WTC11 (cell line): ENCODE measurements around the gene GYS2. TPM values are rescaled to one million over a fixed set of nuclear protein-coding genes. Genes with fewer than 3 reads are reported as not detected.

Experiments
- ATAC-seq: fragments of 200-7000 bp; cut with Tn5 transposase; 2 replicates; pipeline ENCODE4 v1.10.0; 2021; ENCODE audit warnings: mild to moderate bottlenecking, moderate library complexity
- CTCF ChIA-PET: fragments of 300-600 bp; sonication (Branson Sonifier 250); formaldehyde crosslinking; loops from one replicate; lab custom pipeline; 2021; ENCODE audit warnings: antibody characterized with exemption; lab: Charles Lee
- POLR2A ChIA-PET: fragments of 350-600 bp; sonication (Branson Sonifier 250); formaldehyde crosslinking; loops from one replicate; lab custom pipeline; 2021; ENCODE audit warnings: antibody characterized with exemption; lab: Charles Lee
- DNase-seq: peaks from one replicate; pipeline ENCODE4 v3.0.0; 2021; ENCODE audit warnings: low spot score
- H3K27ac Mint-ChIP-seq: 2 replicates; pipeline ENCODE4 v1.8.0; 2021; ENCODE audit warnings: mixed read lengths
- H3K27me3 Mint-ChIP-seq: 2 replicates; pipeline ENCODE4 v1.8.0; 2021; ENCODE audit warnings: low read depth, mild to moderate bottlenecking, moderate library complexity, mixed read lengths
- H3K36me3 Mint-ChIP-seq: 2 replicates; pipeline ENCODE4 v1.8.0; 2021; ENCODE audit warnings: mixed read lengths
- H3K4me1 Mint-ChIP-seq: 2 replicates; pipeline ENCODE4 v1.8.0; 2022; ENCODE audit warnings: mixed read lengths
- H3K4me3 Mint-ChIP-seq: 2 replicates; pipeline ENCODE4 v1.8.0; 2021; ENCODE audit warnings: mild to moderate bottlenecking, moderate library complexity, mixed read lengths
- H3K9me3 Mint-ChIP-seq: 2 replicates; pipeline ENCODE4 v1.8.0; 2021; ENCODE audit warnings: mixed read lengths
- CREM ChIP-seq: sonication (generic); formaldehyde crosslinking; IDR thresholded peaks from 2 replicates; pipeline ENCODE4 v1.8.1; 2022; ENCODE audit warnings: mild to moderate bottlenecking, missing genetic modification reagents, moderate library complexity
- FOXK1 ChIP-seq: sonication (generic); formaldehyde crosslinking; IDR thresholded peaks from 2 replicates; pipeline ENCODE4 v1.8.0; 2022; ENCODE audit warnings: mild to moderate bottlenecking, moderate library complexity, missing genetic modification reagents
- FOXP1 ChIP-seq: sonication (generic); formaldehyde crosslinking; IDR thresholded peaks from 2 replicates; pipeline ENCODE4 v1.8.0; 2022; ENCODE audit warnings: missing genetic modification reagents, mild to moderate bottlenecking, moderate library complexity, borderline replicate concordance
- GABPB1 ChIP-seq: sonication (generic); formaldehyde crosslinking; IDR thresholded peaks from 2 replicates; pipeline ENCODE4 v1.8.1; 2023; ENCODE audit warnings: mild to moderate bottlenecking, missing genetic modification reagents
- IRF2 ChIP-seq: sonication (generic); formaldehyde crosslinking; IDR thresholded peaks from 2 replicates; pipeline ENCODE4 v1.8.0; 2022; ENCODE audit warnings: low read depth, missing genetic modification reagents, borderline replicate concordance
- JAZF1 ChIP-seq: fragments of 250-450 bp; sonication (Bioruptor Pico); IDR thresholded peaks from 2 replicates; pipeline ENCODE4 v1.9.0; 2021; ENCODE audit warnings: moderate library complexity, mild to moderate bottlenecking, inconsistent platforms
- MAX ChIP-seq: sonication (generic); formaldehyde crosslinking; IDR thresholded peaks from 2 replicates; pipeline ENCODE4 v1.8.0; 2022; ENCODE audit warnings: mild to moderate bottlenecking, missing genetic modification reagents
- NFATC4 ChIP-seq: fragments of 250-450 bp; sonication (Bioruptor Pico); IDR thresholded peaks from 2 replicates; pipeline ENCODE4 v1.9.0; 2021; ENCODE audit warnings: mild to moderate bottlenecking
- NFYB ChIP-seq: sonication (generic); formaldehyde crosslinking; conservative IDR thresholded peaks from 2 replicates; pipeline ENCODE4 v1.8.0; 2022; ENCODE audit warnings: low read depth, missing genetic modification reagents
- NR2C2 ChIP-seq: sonication (generic); formaldehyde crosslinking; IDR thresholded peaks from 2 replicates; pipeline ENCODE4 v1.8.0; 2022; ENCODE audit warnings: mild to moderate bottlenecking, missing genetic modification reagents
- OVOL2 ChIP-seq: fragments of 250-450 bp; sonication (Bioruptor Pico); IDR thresholded peaks from 2 replicates; pipeline ENCODE4 v1.9.0; 2021; ENCODE audit warnings: mild to moderate bottlenecking, borderline replicate concordance
- PRRX2 ChIP-seq: fragments of 250-450 bp; sonication (Bioruptor Pico); IDR thresholded peaks from 2 replicates; pipeline ENCODE4 v1.8.0; 2021; ENCODE audit warnings: mild to moderate bottlenecking
- RELA ChIP-seq: sonication (generic); formaldehyde crosslinking; IDR thresholded peaks from 2 replicates; pipeline ENCODE4 v1.8.1; 2022; ENCODE audit warnings: missing genetic modification reagents, mild to moderate bottlenecking, borderline replicate concordance
- SMAD4 ChIP-seq: sonication (generic); formaldehyde crosslinking; IDR thresholded peaks from 2 replicates; pipeline ENCODE4 v1.8.0; 2022; ENCODE audit warnings: mild to moderate bottlenecking, missing genetic modification reagents
- TEAD1 ChIP-seq: sonication (generic); formaldehyde crosslinking; IDR thresholded peaks from 2 replicates; pipeline ENCODE4 v1.8.0; 2022; ENCODE audit warnings: mild to moderate bottlenecking, missing genetic modification reagents
- ZMAT4 ChIP-seq: fragments of 250-450 bp; sonication (Bioruptor Pico); IDR thresholded peaks from 2 replicates; pipeline ENCODE4 v1.9.0; 2021; ENCODE audit warnings: mild to moderate bottlenecking
- ZNF138 ChIP-seq: sonication (generic); formaldehyde crosslinking; conservative IDR thresholded peaks from 2 replicates; pipeline ENCODE4 v1.8.1; 2022; ENCODE audit warnings: mild to moderate bottlenecking, moderate library complexity, missing genetic modification reagents
- ZNF232 ChIP-seq: sonication (generic); formaldehyde crosslinking; IDR thresholded peaks from 2 replicates; pipeline ENCODE4 v1.8.0; 2022; ENCODE audit warnings: mild to moderate bottlenecking, missing genetic modification reagents
- ZNF317 ChIP-seq: sonication (generic); formaldehyde crosslinking; IDR thresholded peaks from 2 replicates; pipeline ENCODE4 v1.8.1; 2023; ENCODE audit warnings: low read depth, mild to moderate bottlenecking, moderate library complexity, missing genetic modification reagents, borderline replicate concordance
- ZNF423 ChIP-seq: fragments of 250-450 bp; sonication (Bioruptor Pico); IDR thresholded peaks from 2 replicates; pipeline ENCODE4 v2.1.2; 2022; ENCODE audit warnings: mild to moderate bottlenecking, moderate library complexity
- ZNF425 ChIP-seq: fragments of 250-450 bp; sonication (Bioruptor Pico); conservative IDR thresholded peaks from 2 replicates; pipeline ENCODE4 v1.9.0; 2021; ENCODE audit warnings: mild to moderate bottlenecking
- total RNA-seq: library from RNA; stranded (reverse); gene quantifications from 3 replicates; pipeline ENCODE4 v1.2.3, GENCODE V29; 2021
- TF ChIP-seq, protein P1 (sequence below): sonication (generic); formaldehyde crosslinking; conservative IDR thresholded peaks from 2 replicates; pipeline ENCODE4 v1.8.1; 2022; ENCODE audit warnings: mild to moderate bottlenecking, missing genetic modification reagents
- TF ChIP-seq, protein P2 (sequence below): sonication (generic); formaldehyde crosslinking; IDR thresholded peaks from 2 replicates; pipeline ENCODE4 v1.8.1; 2022; ENCODE audit warnings: low read depth, mild to moderate bottlenecking, moderate library complexity, missing genetic modification reagents, borderline replicate concordance
- TF ChIP-seq, protein P3 (sequence below): fragments of 200-600 bp; IDR thresholded peaks from 2 replicates; pipeline ENCODE4 v1.8.0; 2022; ENCODE audit warnings: antibody characterized with exemption

GYS2 gene
- total RNA-seq, 1 experiment from 2014 or later, result not detected

- peak; percentile 62; the same call in 1 of the 2 replicates for TF ChIP-seq FOXP1 (CRISPR knock-in tag)
- TF ChIP-seq NFYB (CRISPR knock-in tag), result peak; percentile 96
- peak; percentile 76; the same call in 1 of the 2 replicates for TF ChIP-seq CREM (CRISPR knock-in tag)
- peak; percentile 99 for TF ChIP-seq FOXK1 (CRISPR knock-in tag)
- TF ChIP-seq NFATC4, result no peak
- peak; percentile 45; the same call in 1 of the 2 replicates for TF ChIP-seq TEAD1 (CRISPR knock-in tag)
- TF ChIP-seq ZMAT4 (CRISPR knock-in tag), result no peak
- TF ChIP-seq OVOL2 (CRISPR knock-in tag), result no peak
- no peak for TF ChIP-seq JAZF1 (CRISPR knock-in tag)
- 0 out of 2 replicates have a peak, but pooled peaks have one; percentile 41 for TF ChIP-seq ZNF232 (CRISPR knock-in tag)
- TF ChIP-seq GABPB1 (CRISPR knock-in tag), result peak; percentile 26; the same call in 1 of the 2 replicates
- peak; percentile 92 for TF ChIP-seq MAX
- TF ChIP-seq, protein P1, sequence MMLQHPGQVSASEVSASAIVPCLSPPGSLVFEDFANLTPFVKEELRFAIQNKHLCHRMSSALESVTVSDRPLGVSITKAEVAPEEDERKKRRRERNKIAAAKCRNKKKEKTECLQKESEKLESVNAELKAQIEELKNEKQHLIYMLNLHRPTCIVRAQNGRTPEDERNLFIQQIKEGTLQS, result no peak
- TF ChIP-seq ZNF317, result no peak
- TF ChIP-seq, protein P2, sequence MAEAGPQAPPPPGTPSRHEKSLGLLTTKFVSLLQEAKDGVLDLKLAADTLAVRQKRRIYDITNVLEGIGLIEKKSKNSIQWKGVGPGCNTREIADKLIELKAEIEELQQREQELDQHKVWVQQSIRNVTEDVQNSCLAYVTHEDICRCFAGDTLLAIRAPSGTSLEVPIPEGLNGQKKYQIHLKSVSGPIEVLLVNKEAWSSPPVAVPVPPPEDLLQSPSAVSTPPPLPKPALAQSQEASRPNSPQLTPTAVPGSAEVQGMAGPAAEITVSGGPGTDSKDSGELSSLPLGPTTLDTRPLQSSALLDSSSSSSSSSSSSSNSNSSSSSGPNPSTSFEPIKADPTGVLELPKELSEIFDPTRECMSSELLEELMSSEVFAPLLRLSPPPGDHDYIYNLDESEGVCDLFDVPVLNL (CRISPR knock-in tag), result peak; percentile 85
Measured at GRCh38 chr12:21501258-21502163, 103.1 kb downstream of the GYS2 start, which contains the start of the genes GOLT1B and RECQL (continued).

- no peak for ATAC-seq
- Mint-ChIP-seq H3K27ac (no peak overlapping the region), H3K36me3 (peaks cover 14% of the 10 kb centered on the region; the same call in 1 of the 2 replicates), H3K27me3 (no peaks in the 10 kb centered on the region), H3K4me3 (no peak overlapping the region), H3K4me1 (peaks cover 14% of the 10 kb centered on the region), H3K9me3 (no peaks in the 10 kb centered on the region)
- DNase-seq, result no peak
- ChIA-PET POLR2A (interaction anchor here (1.1 to 1.4 kb wide), 2 partner anchors 152 to 157 kb away, joined by 3 to 11 read pairs; partner anchors contain the start of gene LDHB), CTCF (interaction anchor here (0.7 to 1.4 kb wide), 2 partner anchors 14 to 152 kb away, joined by 3 to 4 read pairs; no protein-coding TSS in a partner anchor)
- TF ChIP-seq ZNF423 (no peak), NFYB (CRISPR knock-in tag) (no peak), RELA (no peak), SMAD4 (no peak), ZNF138 (CRISPR knock-in tag) (no peak), NR2C2 (CRISPR knock-in tag) (no peak), PRRX2 (CRISPR knock-in tag) (no peak), IRF2 (CRISPR knock-in tag) (no peak), ZNF425 (CRISPR knock-in tag) (no peak), FOXP1 (CRISPR knock-in tag) (no peak)
- TF ChIP-seq, protein P3, sequence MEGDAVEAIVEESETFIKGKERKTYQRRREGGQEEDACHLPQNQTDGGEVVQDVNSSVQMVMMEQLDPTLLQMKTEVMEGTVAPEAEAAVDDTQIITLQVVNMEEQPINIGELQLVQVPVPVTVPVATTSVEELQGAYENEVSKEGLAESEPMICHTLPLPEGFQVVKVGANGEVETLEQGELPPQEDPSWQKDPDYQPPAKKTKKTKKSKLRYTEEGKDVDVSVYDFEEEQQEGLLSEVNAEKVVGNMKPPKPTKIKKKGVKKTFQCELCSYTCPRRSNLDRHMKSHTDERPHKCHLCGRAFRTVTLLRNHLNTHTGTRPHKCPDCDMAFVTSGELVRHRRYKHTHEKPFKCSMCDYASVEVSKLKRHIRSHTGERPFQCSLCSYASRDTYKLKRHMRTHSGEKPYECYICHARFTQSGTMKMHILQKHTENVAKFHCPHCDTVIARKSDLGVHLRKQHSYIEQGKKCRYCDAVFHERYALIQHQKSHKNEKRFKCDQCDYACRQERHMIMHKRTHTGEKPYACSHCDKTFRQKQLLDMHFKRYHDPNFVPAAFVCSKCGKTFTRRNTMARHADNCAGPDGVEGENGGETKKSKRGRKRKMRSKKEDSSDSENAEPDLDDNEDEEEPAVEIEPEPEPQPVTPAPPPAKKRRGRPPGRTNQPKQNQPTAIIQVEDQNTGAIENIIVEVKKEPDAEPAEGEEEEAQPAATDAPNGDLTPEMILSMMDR, result no peak
Measured at GRCh38 chr12:21500786-21501257, 103.8 kb downstream of the GYS2 start.
